HG03066 (cell line): ENCODE data around the gene ESYT2.
A peak's percentile ranks its signal among the peaks of the same experiment; 100 is the strongest.

Experiments
- ATAC-seq: cut with Tn5 transposase; IDR thresholded peaks from one replicate; pipeline ENCODE4 v1.9.1; 2021; ENCODE audit warnings: low read depth; ENCODE audit not compliant: unreplicated experiment

ESYT2 gene

GRCh38 chr7:158828133-158829020 is 932 bp downstream of the ESYT2 start:
- ATAC-seq, result peak; percentile 0

GRCh38 chr7:158827411-158828132 is 1.7 kb downstream of the ESYT2 start:
- ATAC-seq, result no peak

DNA sequence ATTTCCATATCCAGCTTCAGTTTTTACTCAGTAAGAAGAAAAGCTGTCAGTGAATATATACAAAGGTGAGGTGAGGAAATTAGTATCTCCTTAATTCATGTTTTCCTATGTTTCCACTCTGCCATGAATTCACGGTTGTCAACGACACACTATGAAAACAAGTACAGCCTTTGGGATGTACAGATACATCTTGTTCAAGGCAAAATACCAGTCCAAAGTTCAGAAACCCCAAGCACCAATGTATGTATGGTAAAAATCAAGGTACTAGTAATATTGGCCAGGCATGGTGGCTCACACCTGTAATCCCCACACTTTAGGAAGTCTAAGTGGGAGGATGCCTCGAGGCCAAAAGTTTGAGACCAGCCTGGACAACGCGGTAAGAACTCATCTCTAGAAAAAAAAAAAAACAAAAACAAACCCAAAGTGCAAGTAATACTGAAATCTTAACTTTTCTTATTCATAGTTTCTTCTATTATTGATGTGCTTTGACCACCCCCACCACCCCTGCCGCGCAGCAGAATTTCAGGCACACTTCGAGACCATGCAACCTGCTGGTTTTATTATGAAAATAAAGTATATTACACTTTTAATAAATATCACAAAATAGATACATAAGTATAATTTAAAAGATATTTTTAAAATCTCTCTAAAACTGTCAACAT is 3.5 kb downstream of the ESYT2 start:
- ATAC-seq, result no peak

DNA sequence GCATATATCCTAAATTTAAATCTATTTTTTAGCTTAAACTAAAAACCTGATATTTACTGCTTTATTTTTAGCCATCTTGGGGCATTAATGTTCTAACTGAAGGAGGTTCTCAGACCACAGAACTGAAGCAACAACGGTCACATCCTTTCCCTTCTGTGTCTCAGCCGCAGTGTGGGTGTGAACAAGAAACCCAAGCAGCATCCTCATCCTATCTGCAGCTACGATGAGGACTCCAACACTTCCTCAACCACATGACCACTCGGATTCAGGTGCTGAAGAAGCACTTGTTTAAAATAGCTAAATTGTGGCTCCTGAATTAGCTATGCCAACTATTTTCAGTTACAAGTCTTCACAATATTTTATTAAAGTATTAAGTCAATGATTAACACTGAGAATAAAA is 5.3 kb downstream of the ESYT2 start:
- peak; percentile 67 for ATAC-seq

- no peak for ATAC-seq
Measured at GRCh38 chr7:158821171-158822031, 7.9 kb downstream of the ESYT2 start.

DNA sequence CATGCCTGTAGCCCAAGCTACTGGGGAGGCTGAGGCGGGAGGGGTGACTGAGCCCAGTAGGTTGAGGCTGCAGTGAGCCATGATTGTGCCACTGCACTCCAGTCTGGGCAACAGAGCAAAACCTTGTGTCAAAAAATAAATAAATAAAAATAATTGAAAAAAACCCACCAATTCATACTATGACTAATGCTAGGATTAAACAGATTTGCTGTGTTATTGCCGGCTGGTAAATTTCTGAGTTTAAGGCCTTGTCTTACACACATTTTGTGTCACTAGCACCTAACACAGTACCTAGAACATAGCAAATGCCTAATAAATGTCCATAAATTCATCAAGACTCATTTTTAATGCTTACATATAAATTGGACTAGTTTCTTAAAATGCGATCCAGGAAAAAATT is 8.7 kb downstream of the ESYT2 start:
- no peak for ATAC-seq

GRCh38 chr7:158819571-158820203 is 9.6 kb downstream of the ESYT2 start:
- no peak for ATAC-seq

GRCh38 chr7:158818325-158819213 is 10.7 kb downstream of the ESYT2 start:
- ATAC-seq, result peak; percentile 82

DNA sequence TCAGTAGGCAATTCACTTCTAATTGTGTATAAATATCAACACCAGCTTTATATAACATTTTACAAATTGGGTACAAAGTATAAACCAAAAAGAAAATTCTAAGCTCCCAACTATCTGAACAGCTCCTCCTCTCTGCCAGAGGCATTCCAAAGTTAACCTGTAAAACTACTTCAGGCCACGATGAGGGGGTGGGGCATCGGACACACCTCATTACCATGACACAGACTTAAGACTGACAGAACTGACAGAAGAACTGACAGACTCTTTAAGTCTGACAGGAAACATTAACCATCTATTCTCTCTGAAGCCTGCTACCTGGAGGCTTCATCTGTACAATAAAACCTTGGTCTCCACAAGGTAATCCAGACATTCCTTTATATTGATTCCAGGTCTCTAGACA is 12.3 kb downstream of the ESYT2 start:
- ATAC-seq, result no peak

DNA sequence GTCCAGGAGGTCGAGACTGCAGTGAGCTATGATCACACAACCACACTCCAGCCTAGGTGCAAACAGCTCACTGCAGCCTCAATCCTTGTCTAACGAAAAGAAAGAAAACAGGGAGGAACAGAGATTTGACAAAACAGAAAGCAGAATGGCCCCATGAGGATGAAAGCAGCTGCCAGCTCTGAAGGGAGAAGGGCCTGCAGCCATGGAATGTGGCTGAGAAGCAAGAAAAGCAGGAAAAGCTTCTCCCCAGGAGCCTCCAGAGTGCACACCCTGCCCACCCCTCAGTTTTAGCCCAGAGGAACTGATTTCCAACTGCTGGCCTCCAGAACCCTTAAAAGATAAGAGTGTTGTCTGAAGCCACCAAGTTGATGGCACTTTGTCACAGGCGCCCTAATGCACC is 13.0 kb downstream of the ESYT2 start:
- ATAC-seq, result no peak

DNA sequence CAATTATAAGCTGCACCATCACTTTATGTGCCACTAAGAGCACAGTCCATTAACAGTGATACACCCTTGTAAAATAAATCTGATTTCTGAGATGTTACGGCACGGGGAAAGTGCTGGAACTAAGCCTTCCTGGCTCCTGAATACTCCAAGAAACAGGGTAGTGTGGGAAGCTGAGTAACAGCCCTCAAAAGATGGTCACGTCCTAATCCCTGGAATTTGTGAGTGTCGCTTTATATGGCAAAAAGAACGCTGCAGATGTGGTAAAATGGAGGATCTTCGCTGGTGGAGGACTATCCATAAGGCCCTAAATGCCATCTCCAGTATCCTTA is 13.5 kb downstream of the ESYT2 start:
- no peak for ATAC-seq

DNA sequence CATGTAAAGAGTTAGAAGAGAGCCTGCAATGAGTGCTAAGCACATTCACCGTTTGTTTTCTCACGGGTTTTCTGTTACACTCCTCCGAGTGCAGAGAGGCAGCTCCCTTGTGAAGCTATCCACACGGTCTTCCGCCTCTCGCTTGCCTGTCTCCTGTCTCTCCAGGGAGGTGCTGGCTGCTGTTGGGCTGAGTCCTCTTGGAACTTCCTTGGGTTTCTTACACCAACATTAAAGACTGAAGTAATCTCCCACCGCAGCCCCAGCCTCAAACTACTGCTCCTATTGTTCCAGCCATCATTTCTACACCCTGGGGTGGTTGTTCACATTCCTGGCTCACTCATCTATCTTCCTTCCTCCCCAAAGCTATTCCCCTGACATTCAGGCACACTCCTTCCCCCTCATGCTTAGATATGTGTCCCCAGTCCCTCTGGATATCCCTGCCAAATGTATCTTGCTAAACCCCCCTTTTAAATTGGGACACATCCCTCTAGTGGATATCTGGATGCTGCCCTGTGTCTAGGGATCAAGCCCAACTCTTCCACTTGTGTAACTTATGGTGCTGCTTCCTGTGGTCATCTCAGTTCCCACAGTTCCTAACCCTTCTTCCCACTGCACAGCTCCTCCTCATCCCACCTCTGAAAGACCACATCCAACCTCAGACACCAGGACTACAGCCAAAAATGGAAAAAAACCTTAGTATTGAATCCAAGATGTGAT is 14.1 kb downstream of the ESYT2 start:
- ATAC-seq, result no peak

DNA sequence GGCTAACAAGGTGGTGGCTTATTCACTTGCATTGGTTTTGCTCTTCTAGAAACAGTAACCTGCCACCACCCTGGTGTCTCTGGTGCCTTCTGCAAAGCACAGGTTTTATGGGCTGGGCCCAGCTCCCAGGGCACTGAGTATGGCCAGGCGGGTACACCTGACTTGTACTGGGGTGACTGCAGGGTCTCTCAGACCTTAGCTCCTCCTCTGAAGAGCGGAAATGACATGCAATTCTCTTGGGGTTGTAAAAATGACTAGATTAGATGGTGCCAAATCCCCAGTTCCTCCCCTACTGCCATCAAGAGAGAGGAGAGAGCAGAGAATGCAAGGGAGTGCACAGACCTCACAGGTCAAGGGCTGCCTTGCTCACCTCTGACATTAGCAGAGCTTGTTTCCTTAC is 14.7 kb downstream of the ESYT2 start:
- ATAC-seq, result no peak

- ATAC-seq, result no peak
Measured at GRCh38 chr7:158812684-158813083, 16.6 kb downstream of the ESYT2 start.

- ATAC-seq, result no peak
Measured at GRCh38 chr7:158811894-158812293, 17.4 kb downstream of the ESYT2 start.

GRCh38 chr7:158811461-158811860 is 17.8 kb downstream of the ESYT2 start:
- no peak for ATAC-seq

DNA sequence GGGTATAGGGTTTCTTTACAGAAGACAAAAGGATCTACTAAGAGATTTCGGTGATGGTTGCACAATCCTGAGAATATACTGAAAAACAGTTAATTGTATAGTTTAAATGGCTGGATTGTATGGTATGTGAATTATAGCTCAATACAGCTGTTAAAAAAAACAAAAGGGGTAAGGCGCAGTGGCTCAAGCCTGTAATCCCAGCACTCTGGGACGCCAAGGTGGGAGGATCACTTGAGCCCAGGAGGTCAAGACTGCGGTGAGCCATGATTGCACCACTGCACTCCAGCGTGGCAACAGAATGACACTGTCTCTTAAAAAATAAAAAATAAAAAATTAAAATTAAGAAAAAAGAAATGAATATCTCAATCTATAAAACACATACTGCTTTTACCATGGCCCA is 18.5 kb downstream of the ESYT2 start:
- ATAC-seq, result no peak

GRCh38 chr7:158809596-158809995 is 19.7 kb downstream of the ESYT2 start:
- peak; percentile 96 for ATAC-seq

GRCh38 chr7:158808126-158808525 is 21.2 kb downstream of the ESYT2 start:
- ATAC-seq, result no peak
